ENCODE data around the gene ABR. TPM values are rescaled to one million over a fixed set of nuclear protein-coding genes. Genes with fewer than 3 reads are reported as not detected.

Gene ABR
- total and polyA plus RNA-seq, 2 of the 13 experiments (the other 11 are each of a cell fraction or from before 2014, with no cell fraction given) = 12.4 to 40.4 TPM

DNA sequence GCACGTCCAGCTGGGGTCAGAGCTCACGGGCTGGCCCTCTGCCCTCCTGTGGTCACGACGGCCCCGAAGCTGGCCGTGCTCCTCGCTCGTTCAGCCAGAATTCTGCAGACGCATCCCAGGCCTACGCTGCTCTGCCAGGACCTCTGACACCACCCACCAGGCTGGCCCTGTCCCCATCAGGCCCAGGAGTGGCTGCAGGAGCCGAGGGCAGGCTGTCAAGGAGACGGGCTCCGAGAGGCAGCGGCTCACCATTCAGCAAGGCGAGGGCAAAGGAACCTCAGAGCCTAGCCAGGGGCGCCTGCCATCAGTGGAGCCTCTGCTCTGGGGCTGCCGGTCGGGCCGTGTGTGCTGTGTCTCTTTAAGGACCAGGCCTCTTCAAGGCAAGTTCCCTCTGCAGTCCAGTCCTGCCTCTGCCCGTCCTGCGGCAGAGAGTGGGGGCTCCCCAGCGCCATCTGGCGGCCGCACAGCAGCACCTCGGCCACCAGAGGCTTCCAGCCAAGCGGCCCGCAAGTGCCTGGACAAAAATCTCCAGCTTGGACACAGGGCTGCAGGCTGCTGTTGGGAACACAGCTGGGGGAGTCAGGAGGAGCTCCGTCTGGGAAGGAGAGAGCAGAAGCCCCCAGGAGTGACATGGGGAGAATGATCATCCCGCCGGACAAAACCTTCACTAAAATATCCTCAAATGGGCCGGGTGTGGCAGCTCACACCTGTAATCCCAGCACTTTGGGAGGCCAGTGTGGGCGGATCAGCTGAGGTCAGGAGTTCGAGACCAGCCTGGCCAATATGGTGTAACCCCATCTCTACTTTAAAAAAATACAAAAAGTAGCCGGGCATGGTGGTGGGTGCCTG is 7.4 kb upstream of the ABR start:
- POLR2A ChIA-PET = interaction anchor here (0.7 to 1.3 kb wide), 2 partner anchors 65 to 77 kb away, joined by 3 read pairs; no protein-coding TSS in a partner anchor
- Histone ChIP-seq H4K20me1 (ENCODE audit: insufficient read depth, low read length) (no peaks in the 10 kb centered on the region), H3K9me3 (ENCODE audit: low read length) (no peaks in the 10 kb centered on the region), H2AFZ (ENCODE audit: low read length) (no peak overlapping the region), H3K36me3 (replicated peaks in 1 of 2; ENCODE audit: control insufficient read depth in 1 of 2, insufficient read depth in 2 of 2, low read length in 2 of 2) (no peaks in the 10 kb centered on the region), H3K4me3 (replicated peaks in 1 of 3; ENCODE audit: insufficient read depth in 1 of 3, low read depth in 2 of 3, low read length in 3 of 3) (peak overlapping the region in 1 of 3 experiments; percentile 61; a peak in 2 of 6 replicates), H3K4me2 (ENCODE audit: low read depth, low read length) (peak overlapping the region; percentile 73), H3K79me2 (ENCODE audit: insufficient read depth, low read length) (no peaks in the 10 kb centered on the region), H3K27ac (ENCODE audit: extremely low read length, insufficient read depth, low read length) (no peak overlapping the region), H3K9ac (ENCODE audit: insufficient read depth, low read depth, low read length) (no peak overlapping the region), H3K4me1 (ENCODE audit: insufficient read depth, low read length) (peaks cover 8% of the 10 kb centered on the region), H3K27me3 (ENCODE audit: control insufficient read depth in 1 of 2, insufficient read depth in 2 of 2, low read length in 2 of 2) (peaks cover 10 to 76% of the 10 kb centered on the region in 2 experiments)
- WGBS (ENCODE audit: low lambda C conversion rate) = 37% methylated on average over 12 of the region's 34 CpGs
- no TSS peak for BruUV-seq (replicated peaks)
- FAIRE-seq = no peak
- in situ Hi-C loops (cut with HindIII; ENCODE audit: extremely low pct_ligation_motif_present, low pct_unique_long_range_greater_than_20kb) (loop anchor here (5.0 kb wide), 1 partner anchor 65 kb away; no protein-coding TSS in a partner anchor), intact Hi-C loops (cut with micrococcal nuclease; ENCODE audit: unreplicated experiment) (loop anchor here (1.0 kb wide), 1 partner anchor 64 kb away; no protein-coding TSS in a partner anchor)
- CTCF ChIA-PET (ENCODE audit: low intra/inter-chr PET ratio, low total read pairs) = interaction anchor here (1.6 to 2.4 kb wide), 2 partner anchors 64 to 128 kb away, joined by 8 to 22 read pairs; no protein-coding TSS in a partner anchor
- DNase-seq (ENCODE audit: low spot score) = peak; percentile 63
- peak; percentile 96 for ATAC-seq
- 0 out of 2 replicates have a peak, but pooled peaks have one; percentile 42 for TF ChIP-seq CCDC6 (CRISPR knock-in tag; IDR thresholded peaks at IDR 0.05)
- TF ChIP-seq ZNF879 (CRISPR knock-in tag; IDR thresholded peaks at IDR 0.05) = 0 out of 2 replicates have a peak, but pooled peaks have one; percentile 25
- TF ChIP-seq, protein P1, sequence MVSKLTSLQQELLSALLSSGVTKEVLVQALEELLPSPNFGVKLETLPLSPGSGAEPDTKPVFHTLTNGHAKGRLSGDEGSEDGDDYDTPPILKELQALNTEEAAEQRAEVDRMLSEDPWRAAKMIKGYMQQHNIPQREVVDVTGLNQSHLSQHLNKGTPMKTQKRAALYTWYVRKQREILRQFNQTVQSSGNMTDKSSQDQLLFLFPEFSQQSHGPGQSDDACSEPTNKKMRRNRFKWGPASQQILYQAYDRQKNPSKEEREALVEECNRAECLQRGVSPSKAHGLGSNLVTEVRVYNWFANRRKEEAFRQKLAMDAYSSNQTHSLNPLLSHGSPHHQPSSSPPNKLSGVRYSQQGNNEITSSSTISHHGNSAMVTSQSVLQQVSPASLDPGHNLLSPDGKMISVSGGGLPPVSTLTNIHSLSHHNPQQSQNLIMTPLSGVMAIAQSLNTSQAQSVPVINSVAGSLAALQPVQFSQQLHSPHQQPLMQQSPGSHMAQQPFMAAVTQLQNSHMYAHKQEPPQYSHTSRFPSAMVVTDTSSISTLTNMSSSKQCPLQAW (CRISPR knock-in tag; IDR thresholded peaks at IDR 0.05) = peak; percentile 36; the same call in 1 of the 2 replicates
- TF ChIP-seq DMAP1 (CRISPR knock-in tag; IDR thresholded peaks at IDR 0.05) = no peak
- peak; percentile 37; the same call in 1 of the 2 replicates for TF ChIP-seq SALL1 (CRISPR knock-in tag; IDR thresholded peaks at IDR 0.05)
- TF ChIP-seq THRA (CRISPR knock-in tag; IDR thresholded peaks at IDR 0.05; ENCODE audit: borderline replicate concordance) = 0 out of 2 replicates have a peak, but pooled peaks have one; percentile 29
- TF ChIP-seq ELF4 (CRISPR knock-in tag; IDR thresholded peaks at IDR 0.05; ENCODE audit: borderline replicate concordance) = no peak
- TF ChIP-seq, protein P2, sequence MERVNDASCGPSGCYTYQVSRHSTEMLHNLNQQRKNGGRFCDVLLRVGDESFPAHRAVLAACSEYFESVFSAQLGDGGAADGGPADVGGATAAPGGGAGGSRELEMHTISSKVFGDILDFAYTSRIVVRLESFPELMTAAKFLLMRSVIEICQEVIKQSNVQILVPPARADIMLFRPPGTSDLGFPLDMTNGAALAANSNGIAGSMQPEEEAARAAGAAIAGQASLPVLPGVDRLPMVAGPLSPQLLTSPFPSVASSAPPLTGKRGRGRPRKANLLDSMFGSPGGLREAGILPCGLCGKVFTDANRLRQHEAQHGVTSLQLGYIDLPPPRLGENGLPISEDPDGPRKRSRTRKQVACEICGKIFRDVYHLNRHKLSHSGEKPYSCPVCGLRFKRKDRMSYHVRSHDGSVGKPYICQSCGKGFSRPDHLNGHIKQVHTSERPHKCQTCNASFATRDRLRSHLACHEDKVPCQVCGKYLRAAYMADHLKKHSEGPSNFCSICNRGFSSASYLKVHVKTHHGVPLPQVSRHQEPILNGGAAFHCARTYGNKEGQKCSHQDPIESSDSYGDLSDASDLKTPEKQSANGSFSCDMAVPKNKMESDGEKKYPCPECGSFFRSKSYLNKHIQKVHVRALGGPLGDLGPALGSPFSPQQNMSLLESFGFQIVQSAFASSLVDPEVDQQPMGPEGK (CRISPR knock-in tag; IDR thresholded peaks at IDR 0.05) = 0 out of 2 replicates have a peak, but pooled peaks have one; percentile 36
- TF ChIP-seq HIVEP1 (CRISPR knock-in tag; IDR thresholded peaks at IDR 0.05) = 0 out of 2 replicates have a peak, but pooled peaks have one; percentile 17
- TF ChIP-seq ERF (CRISPR knock-in tag; IDR thresholded peaks at IDR 0.05) = 0 out of 2 replicates have a peak, but pooled peaks have one; percentile 21
- peak; percentile 49; the same call in 1 of the 2 replicates for TF ChIP-seq ZBTB25 (CRISPR knock-in tag; IDR thresholded peaks at IDR 0.05)
- TF ChIP-seq MIER3 (CRISPR knock-in tag; IDR thresholded peaks at IDR 0.05; ENCODE audit: borderline replicate concordance) = 0 out of 2 replicates have a peak, but pooled peaks have one; percentile 12
- TF ChIP-seq, protein P3, sequence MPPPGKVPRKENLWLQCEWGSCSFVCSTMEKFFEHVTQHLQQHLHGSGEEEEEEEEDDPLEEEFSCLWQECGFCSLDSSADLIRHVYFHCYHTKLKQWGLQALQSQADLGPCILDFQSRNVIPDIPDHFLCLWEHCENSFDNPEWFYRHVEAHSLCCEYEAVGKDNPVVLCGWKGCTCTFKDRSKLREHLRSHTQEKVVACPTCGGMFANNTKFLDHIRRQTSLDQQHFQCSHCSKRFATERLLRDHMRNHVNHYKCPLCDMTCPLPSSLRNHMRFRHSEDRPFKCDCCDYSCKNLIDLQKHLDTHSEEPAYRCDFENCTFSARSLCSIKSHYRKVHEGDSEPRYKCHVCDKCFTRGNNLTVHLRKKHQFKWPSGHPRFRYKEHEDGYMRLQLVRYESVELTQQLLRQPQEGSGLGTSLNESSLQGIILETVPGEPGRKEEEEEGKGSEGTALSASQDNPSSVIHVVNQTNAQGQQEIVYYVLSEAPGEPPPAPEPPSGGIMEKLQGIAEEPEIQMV (CRISPR knock-in tag; IDR thresholded peaks at IDR 0.05; ENCODE audit: low read depth) = peak; percentile 83; the same call in 1 of the 2 replicates
